Iris pigment epithelial cell (primary cell): Measurements from ENCODE around the gene ORC6.

Experiments used
- DNase-seq: peaks from one replicate; pipeline ENCODE4 v3.0.0-alpha.2; 2011; ENCODE audit warnings: low read depth

Gene ORC6

GRCh38 chr16:46701615-46702014 lies 12.2 kb downstream of the ORC6 start:
- no peak for DNase-seq

GRCh38 chr16:46702030-46702429 lies 12.6 kb downstream of the ORC6 start:
- no peak for DNase-seq

- DNase-seq, result no peak
Measured at GRCh38 chr16:46706642-46707041, 17.2 kb downstream of the ORC6 start.

GRCh38 chr16:46709469-46710005 lies 20.1 kb downstream of the ORC6 start:
- no peak for DNase-seq

GRCh38 chr16:46711106-46712058 lies 21.9 kb downstream of the ORC6 start:
- no peak for DNase-seq

GRCh38 chr16:46712911-46713310 lies 23.5 kb downstream of the ORC6 start:
- DNase-seq, result no peak

DNA sequence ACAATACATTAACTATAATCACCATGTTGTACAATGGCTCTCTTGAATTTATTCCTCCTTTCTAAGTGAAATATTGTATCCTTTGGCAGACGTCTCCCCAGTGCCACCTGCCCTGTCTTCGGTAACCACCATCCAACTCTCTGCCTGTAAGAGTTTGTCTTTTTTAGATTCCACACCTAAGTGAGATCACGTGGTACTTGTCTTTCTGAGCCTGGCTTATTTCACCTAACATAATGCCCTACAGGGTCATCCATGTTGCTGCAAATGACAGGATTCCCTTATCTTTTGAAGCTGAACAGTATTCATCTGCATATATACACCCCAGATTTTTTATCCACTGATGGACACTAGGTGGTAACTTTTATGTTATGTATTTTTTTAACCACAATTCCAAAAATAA lies 24.2 kb downstream of the ORC6 start:
- DNase-seq, result no peak

DNA sequence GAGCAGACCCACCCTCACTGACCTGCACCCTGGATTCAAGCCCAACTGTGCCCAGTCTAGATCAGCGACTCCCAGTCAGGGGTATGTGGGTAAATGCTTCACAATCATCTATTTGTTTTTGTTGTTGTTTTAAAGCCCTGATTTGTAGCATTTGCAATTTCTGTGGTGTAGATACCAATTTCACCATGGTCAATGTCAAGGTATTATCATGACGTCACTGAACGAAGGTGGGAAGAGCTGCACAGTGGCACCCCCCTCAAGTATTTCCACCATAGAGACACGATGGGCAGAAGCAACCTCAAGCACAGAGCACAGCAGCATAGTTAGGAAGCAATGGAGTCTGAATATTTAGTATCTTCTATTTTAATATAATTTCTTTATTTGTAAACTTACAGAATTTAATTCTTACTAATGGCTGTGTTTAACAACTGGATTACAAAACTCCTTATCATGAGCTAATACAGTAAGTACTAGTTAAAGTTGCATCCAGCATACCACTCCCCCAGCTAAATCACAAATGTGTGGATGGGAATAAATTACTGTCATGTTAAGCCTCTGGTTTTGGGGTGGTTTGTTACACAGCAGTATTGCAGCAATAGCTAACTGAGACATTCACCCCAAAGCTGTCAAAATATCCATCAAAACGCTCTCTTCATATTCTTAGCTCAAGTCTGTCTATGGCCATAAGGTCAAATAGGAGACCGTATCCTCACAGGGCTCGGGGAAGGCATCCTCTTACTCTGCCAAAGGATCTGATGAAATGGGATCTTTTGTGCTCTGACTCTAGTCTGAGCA lies 25.5 kb downstream of the ORC6 start:
- DNase-seq, result no peak

DNA sequence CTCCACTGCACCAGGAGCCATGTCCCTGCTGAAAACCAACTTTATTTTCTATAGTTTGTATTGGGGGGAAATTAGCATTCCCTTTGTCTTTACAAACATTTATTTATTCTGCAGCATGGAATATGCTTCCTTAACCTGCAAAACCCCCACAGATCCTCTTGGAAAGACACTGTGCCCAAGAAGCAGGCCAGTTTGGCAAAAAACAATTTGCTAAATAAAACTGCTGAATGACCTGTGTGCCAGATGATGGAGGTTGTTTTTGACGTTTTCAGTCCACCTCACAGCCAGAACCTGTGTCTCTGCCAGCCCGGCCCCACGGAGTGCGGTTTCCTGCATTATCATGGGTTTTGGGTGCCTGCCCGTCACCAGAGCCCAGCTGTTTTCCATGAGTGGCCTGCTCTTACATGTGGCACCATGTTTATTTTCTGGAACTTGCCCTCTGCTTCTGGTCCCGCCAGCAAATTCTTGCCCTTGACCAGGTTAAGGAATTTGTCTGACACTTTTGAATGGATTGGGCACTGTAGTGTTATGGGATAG lies 26.4 kb downstream of the ORC6 start:
- no peak for DNase-seq

- DNase-seq, result no peak
Measured at GRCh38 chr16:46717692-46718091, 28.2 kb downstream of the ORC6 start.

GRCh38 chr16:46718214-46718613 lies 28.8 kb downstream of the ORC6 start:
- DNase-seq, result no peak

- DNase-seq, result no peak
Measured at GRCh38 chr16:46719528-46719927, 30.1 kb downstream of the ORC6 start.

DNA sequence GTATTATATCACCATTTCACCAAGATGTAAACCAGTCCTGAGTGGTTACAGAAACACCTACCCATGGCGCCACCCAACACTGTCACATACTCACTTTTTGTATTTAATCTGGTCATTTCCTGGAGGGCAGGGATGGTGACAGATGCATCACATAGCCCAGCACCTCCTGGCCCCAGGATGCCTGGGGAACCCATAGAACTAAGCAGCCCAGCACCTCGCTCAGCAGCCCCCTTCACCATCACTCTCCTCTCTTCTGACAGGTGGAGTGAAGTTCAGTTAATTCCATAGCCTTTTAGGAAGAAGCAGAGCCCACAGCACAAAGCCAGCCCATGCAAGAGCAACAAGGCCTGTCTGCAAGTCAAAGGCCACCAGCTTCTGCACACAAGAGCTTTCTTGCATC lies 31.2 kb downstream of the ORC6 start:
- DNase-seq, result no peak

DNA sequence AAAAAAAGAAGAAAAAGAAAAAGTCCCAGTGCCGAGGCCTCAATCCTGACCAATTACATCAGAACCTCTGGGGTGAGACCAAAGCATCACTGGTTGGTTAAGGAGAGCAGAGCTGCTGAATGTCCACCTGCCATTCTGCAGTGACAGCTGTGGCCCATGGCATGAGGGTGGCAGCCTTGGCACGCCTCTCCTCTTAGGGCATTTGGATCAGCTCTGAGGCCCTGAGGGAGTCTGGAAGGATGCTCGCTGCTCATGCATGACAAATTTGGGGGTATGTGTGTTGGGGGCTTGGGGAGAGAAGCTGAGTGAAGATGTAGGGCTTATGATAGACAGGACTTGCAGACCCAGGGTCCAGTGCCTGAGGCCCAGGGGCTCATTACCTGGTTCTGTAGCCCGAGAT lies 32.4 kb downstream of the ORC6 start:
- no peak for DNase-seq

DNA sequence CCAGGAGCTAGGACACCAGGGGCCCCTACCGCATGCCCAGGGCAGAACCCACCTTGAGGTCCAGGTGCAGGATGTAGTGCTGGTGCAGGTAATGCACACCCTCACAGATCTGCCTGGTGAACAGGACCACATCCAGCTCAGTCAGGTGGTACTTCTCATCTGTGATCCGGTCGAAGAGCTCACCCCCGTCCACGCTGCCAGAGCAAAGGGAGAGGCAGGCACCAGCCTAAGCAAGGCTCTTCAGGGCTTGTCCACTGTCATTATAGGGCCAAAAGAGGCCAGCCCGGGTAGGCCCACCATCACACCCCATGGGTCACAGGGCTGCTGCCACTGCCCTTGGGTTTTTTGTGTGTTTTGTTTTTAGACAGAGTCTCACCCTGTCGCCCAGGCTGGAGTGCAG lies 37.7 kb downstream of the ORC6 start:
- no peak for DNase-seq

GRCh38 chr16:46727630-46728029 lies 38.2 kb downstream of the ORC6 start:
- no peak for DNase-seq

- DNase-seq, result no peak
Measured at GRCh38 chr16:46728806-46729205, 39.3 kb downstream of the ORC6 start.

DNA sequence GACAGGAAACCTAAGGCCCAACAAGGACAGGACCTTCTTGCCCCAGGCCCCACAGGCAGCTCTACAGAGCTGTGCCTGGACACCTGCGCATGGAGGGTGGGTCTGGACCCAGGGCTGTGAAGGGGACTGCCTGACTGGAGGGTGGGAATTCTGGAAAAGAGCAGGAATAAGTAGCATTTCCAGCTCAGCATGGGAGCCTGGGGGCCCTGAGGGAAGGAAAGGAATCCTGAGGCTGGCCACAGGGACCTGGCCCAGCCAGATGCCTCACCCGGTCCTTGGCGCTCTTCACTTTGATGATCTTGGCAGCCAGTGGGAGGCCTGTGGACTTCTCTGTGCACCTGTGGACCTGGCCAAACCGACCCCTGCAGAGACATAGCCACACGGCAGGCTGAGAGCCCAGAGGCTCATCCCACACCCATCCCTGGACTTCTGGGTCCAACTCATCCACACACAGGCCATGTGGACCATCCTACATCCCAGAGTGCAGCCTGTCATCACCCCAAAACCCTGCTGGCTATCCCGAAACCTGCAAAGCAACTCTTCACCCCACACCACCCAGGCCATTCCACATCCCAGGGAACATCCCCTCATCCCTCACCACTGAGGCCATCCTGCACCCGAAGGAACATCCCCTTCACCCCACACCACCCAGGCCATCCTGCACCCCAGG lies 40.0 kb downstream of the ORC6 start:
- no peak for DNase-seq

DNA sequence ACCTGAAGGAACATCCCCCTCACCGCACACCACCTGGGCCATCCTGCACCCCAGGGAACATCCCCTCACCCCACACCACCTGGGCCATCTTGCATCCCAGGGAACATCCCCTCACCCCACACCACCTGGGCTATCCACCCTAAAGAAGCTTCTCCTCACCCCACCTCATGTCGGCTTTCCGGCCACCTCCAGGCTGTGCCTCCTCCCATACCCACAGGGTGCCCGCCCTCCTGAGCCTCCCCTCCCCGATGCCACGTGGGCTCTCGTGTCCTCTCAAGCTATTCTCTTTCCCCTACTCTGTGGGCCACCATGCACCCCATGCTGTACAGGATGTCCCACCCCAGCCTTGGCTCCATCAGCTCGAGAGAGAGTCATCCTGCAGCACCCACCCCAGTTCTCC lies 40.7 kb downstream of the ORC6 start:
- DNase-seq, result no peak

GRCh38 chr16:46730801-46731690 lies 41.6 kb downstream of the ORC6 start:
- DNase-seq, result no peak
